ENCODE results near the gene ENTPD8. TPM values are rescaled to one million over a fixed set of nuclear protein-coding genes. Genes with fewer than 3 reads are reported as not detected.
A peak's percentile ranks its signal among the peaks of the same experiment; 100 is the strongest.

Gene ENTPD8
- total RNA-seq, 4 donors from 2014 or later = not detected

DNA sequence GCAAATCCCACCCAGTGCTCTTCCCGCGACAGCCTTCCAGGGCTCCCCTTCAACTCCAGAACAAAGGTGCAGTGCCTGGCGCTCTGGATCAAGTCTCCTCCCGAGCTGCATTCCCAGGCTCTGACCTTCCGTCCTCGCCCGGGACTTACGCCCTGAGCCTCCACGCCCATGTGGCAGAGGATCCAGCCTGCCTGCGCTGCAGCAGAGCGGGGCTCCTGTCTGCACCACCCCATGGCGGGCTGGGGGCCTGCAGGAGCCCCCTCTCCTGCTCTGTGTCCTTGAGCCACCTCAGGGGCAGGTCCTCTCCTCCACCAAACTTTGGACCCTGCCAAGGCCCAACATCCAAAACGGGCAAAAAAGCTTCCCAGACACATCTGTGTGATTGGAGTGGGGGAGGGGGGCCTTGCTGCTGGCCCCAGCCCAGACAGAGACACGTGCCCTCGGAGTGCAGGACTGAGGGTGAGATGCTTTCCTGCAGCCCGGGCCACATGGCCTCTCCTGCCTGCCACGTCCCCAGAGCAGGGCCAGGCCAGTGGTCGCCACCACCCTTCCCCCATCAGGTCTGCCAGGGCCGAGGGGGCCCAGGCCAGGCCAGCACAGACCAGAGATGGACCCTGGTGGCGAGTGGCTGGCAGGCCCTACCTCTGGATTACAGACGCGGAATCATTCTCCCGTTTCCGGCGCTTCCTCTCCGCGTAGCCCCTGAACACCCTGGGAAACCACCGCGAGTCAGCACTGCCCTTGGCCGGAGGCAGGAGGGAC is 13.6 kb upstream of the ENTPD8 start:
- H3K9me3 ChIP-seq = no peaks in the 10 kb centered on the region
- intact Hi-C loops (cut with DNase I) = no loop called here
- TF ChIP-seq, protein P1, sequence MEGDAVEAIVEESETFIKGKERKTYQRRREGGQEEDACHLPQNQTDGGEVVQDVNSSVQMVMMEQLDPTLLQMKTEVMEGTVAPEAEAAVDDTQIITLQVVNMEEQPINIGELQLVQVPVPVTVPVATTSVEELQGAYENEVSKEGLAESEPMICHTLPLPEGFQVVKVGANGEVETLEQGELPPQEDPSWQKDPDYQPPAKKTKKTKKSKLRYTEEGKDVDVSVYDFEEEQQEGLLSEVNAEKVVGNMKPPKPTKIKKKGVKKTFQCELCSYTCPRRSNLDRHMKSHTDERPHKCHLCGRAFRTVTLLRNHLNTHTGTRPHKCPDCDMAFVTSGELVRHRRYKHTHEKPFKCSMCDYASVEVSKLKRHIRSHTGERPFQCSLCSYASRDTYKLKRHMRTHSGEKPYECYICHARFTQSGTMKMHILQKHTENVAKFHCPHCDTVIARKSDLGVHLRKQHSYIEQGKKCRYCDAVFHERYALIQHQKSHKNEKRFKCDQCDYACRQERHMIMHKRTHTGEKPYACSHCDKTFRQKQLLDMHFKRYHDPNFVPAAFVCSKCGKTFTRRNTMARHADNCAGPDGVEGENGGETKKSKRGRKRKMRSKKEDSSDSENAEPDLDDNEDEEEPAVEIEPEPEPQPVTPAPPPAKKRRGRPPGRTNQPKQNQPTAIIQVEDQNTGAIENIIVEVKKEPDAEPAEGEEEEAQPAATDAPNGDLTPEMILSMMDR (IDR thresholded peaks at IDR 0.05) = no peak
- TF ChIP-seq POLR2A (IDR thresholded peaks at IDR 0.05) = peak in 1 of 4 donors; percentile 3
- DNase-seq = no peak
- peaks cover 0 to 31% (median 5%) of the 10 kb centered on the region in 3 donors for H3K36me3 ChIP-seq
- WGBS, 2 donors = 33 to 62% methylated on average over 7 to 14 of the region's 30 CpGs
- peak overlapping the region; percentile 75 to 88 (median 86) for H3K27ac ChIP-seq
- peaks cover 27 to 62% (median 38%) of the 10 kb centered on the region in 3 donors for H3K4me1 ChIP-seq
- H3K4me3 ChIP-seq = peak overlapping the region; percentile 28 to 70 (median 55)
- no peaks in the 10 kb centered on the region for H3K27me3 ChIP-seq

DNA sequence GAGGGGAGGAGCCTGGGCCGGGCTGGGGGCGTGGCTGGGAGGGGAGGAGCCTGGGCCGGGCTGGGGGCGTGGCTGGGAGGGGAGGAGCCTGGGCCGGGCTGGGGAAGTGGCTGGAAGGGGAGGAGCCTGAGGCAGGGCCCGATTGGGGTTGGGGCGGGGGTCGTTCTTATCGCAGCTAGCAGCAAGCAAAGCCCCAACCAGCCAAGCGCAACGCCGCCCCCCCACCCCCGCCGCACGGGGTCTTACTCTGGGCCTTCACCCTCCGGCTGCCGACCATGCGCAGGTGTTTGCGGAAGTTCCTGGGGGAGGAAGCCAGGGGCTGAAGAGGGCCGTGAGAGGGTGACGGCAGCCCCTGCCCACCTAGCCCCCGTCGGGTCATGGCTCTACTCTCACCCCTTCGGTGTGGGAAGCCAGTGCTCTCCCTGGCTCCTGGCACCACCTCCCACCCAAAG is 13.0 kb upstream of the ENTPD8 start:
- Histone ChIP-seq H3K36me3 (peaks cover 0 to 37% (median 5%) of the 10 kb centered on the region in 3 donors), H3K9me3 (no peaks in the 10 kb centered on the region), H3K27ac (peak overlapping the region; percentile 75 to 88 (median 86)), H3K4me3 (peak overlapping the region; percentile 28 to 70 (median 55)), H3K4me1 (peaks cover 23 to 57% (median 33%) of the 10 kb centered on the region in 3 donors), H3K27me3 (no peaks in the 10 kb centered on the region)
- TF ChIP-seq POLR2A (IDR thresholded peaks at IDR 0.05) = peak in 2 of 4 donors; percentile 15 to 29
- TF ChIP-seq, protein P1 (IDR thresholded peaks at IDR 0.05) = no peak
- no peak for DNase-seq
- 2% methylated on average over 16 of the region's 24 CpGs; no CpG with 5 or more reads in 1 of the 2 donors for WGBS, 2 donors
- intact Hi-C loops (cut with DNase I) = no loop called here

DNA sequence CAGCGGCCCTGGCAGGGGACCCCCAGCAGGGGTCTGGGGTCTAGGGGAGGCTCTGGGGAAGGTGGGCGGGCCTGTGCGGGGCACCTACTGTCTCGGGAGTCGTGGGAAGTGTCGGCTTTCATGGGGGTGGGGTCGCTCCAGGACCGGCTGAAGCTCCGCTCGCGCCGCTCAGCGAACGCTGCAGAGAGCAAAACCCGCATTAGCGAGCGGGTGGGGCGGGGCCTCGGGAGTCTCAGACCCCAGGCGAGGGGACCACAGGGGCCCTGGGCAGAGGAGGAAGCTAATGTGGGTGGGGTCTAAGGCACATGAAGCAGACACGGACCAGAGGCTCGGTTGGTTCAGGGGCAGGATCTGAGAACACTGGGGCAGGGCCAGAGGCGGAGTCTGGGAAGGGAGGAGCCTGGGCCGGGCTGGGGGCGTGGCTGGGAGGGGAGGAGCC is 12.5 kb upstream of the ENTPD8 start:
- no peak for DNase-seq
- Histone ChIP-seq H3K27me3 (no peaks in the 10 kb centered on the region), H3K4me1 (peaks cover 23 to 54% (median 31%) of the 10 kb centered on the region in 3 donors), H3K27ac (peak overlapping the region in 2 of 4 donors; percentile 36), H3K9me3 (no peaks in the 10 kb centered on the region), H3K4me3 (peak overlapping the region; percentile 30 to 61 (median 48)), H3K36me3 (peaks cover 0 to 42% (median 5%) of the 10 kb centered on the region in 3 donors)
- TF ChIP-seq POLR2A (IDR thresholded peaks at IDR 0.05) = no peak
- TF ChIP-seq, protein P1 (IDR thresholded peaks at IDR 0.05) = no peak
- no CpG with 5 or more reads among the region's 25 CpGs for WGBS, 2 donors
- intact Hi-C loops (cut with DNase I) = no loop called here

DNA sequence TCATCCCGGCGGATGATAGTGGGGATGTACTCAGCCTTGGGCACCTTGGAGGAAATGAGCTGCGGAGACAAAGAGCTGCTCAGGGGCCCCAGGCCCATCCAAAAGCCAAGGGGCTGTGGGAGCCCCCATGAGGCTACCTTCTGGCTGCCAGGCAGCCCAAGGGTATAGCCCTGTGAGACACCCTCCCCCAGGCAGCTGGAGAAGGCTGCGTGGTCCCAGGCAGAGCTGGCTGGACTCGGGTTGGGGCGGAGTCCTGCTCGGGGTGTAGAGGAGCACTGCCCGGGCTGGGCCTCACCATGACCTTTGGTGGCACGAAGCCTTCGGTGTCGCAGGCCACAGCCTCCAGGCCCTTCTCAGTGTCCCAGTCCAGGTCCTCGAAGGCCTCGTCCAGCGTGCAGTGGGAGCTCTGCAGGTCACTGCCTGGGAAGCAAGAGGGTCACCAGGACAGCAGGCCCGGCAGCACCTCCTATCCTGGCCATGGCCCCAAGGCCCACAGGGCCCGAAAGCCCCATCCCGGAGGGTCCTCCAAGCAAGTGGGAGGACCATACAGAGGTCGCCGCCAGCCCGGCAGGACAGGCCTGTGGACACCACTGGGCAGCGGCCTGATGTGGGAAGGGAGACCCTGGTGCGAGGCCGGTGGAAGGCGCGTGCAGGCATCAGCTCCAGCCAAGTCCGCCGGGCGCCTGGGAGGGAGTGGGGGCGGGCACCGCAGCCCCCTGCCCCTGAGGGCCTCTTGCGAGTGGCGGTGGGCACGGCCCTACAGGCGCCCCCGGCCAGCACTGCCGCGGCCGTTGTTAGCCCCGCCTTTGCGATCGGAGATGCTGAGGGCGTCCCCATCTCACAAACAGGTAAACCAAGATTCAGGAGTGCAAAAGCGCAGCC is 11.8 kb upstream of the ENTPD8 start:
- intact Hi-C loops (cut with DNase I) = no loop called here
- DNase-seq = no peak
- Histone ChIP-seq H3K36me3 (peaks cover 0 to 47% (median 5%) of the 10 kb centered on the region in 3 donors), H3K4me3 (peak overlapping the region; percentile 30 to 61 (median 48)), H3K4me1 (peaks cover 16 to 47% (median 24%) of the 10 kb centered on the region in 3 donors), H3K27ac (peak overlapping the region in 2 of 4 donors; percentile 36), H3K9me3 (no peaks in the 10 kb centered on the region), H3K27me3 (no peaks in the 10 kb centered on the region)
- WGBS, 2 donors = 100% methylated on average over 1 of the region's 43 CpGs; no CpG with 5 or more reads in 1 of the 2 donors
- TF ChIP-seq POLR2A (IDR thresholded peaks at IDR 0.05) = no peak
- TF ChIP-seq, protein P1 (IDR thresholded peaks at IDR 0.05) = peak in 1 of 6 experiments; percentile 3

Data from esophagus squamous epithelium (tissue), 5 donors.